ENCODE results near the gene CD46.

DNA sequence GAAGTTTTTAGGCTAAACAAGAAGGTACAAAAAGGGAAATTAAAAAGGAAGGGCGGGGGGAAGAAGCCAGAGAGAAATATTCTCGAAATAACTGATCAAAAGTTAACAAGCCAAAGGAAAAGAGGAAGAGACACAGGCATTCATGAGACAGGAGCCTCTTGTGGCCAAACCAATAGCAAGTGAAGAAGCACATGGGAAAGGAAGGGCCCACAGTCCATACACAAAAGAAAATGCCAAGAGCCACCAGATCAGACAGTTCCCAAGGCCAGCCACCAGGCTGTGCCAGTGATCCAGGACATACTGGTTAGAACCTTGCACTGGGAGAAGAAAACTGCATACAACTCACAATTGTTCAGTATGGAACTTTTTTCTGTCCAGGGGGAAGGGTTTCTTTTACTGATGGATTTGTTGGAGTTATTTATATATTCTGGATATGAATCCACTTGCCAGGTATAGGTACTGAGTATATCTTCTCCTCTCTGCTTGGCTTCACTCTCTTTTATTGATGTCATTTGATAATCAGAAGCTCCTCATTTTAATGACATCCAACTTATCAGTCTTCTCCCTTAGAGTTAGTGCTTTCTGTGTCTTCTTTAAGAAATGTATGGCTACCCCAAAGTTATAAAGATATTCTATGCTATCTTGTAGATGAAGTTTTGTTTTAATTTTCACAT, 76.8 kb downstream of the CD46 start:
- TF ChIP-seq TAF1 (IDR thresholded peaks at IDR 0.05; ENCODE audit: borderline replicate concordance, insufficient read depth, low read length) (no peak), REST (IDR thresholded peaks at IDR 0.05; ENCODE audit: insufficient read depth in 1 of 2, low read depth in 2 of 2, low read length in 2 of 2) (no peak)
